ENCODE results near the gene FMN1.

DNA sequence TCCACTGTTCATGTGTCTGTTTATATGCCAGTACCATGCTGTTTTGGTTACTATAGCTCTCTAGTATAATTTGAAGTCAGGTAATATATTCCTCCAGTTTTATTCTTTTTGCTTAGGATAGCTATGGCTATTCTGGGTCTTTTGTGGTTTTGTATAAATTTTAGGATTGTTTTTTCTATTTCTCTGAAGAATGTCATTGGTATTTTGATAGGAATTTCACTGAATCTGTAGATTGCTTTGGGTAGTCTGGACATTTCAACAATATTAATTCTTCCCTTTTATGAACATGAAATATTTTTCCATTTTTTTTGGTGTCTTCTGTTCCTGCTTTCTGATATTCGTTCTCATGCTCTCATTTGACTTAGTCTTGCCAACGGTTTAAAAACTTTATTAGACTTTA is 437.1 kb downstream of the FMN1 start:
- TF ChIP-seq CTCF (IDR thresholded peaks at IDR 0.05), result no peak
- TF ChIP-seq SIN3A (IDR thresholded peaks at IDR 0.05; ENCODE audit: borderline replicate concordance, insufficient read depth, low read depth, low read length), result no peak
- no peak for TF ChIP-seq TCF7L2 (IDR thresholded peaks at IDR 0.05; ENCODE audit: low read depth, low read length)
- no peak for TF ChIP-seq REST (IDR thresholded peaks at IDR 0.05; ENCODE audit: insufficient read depth in 1 of 2, low read depth in 2 of 2, low read length in 1 of 2)
- no peak for TF ChIP-seq POLR2AphosphoS5 (IDR thresholded peaks at IDR 0.05; ENCODE audit: low read depth, low read length)
